ENCODE measurements around the gene CPNE7.

DNA sequence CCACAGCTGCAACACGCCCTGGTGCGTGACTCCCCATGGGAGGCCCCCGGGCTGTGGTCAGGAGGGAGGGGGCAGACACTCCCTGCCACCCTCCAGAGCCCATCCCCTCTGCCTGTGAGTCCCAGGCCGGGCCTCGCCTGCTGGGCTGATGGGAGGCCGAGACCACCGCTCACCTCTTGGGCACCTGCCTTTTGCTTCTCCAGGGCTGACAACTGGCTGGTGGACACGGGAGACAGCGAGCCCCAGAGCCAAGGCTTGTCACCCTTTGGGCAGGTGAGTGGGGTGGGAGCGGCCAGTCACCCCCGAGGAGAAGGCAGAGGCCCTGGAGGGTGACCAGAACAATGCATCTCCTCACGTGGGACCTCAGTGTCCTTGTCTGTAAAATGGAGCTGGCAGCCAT, 61.1 kb downstream of the CPNE7 start:
- no peak for TF ChIP-seq EZH2 (IDR thresholded peaks at IDR 0.05)
- TF ChIP-seq, protein P1, sequence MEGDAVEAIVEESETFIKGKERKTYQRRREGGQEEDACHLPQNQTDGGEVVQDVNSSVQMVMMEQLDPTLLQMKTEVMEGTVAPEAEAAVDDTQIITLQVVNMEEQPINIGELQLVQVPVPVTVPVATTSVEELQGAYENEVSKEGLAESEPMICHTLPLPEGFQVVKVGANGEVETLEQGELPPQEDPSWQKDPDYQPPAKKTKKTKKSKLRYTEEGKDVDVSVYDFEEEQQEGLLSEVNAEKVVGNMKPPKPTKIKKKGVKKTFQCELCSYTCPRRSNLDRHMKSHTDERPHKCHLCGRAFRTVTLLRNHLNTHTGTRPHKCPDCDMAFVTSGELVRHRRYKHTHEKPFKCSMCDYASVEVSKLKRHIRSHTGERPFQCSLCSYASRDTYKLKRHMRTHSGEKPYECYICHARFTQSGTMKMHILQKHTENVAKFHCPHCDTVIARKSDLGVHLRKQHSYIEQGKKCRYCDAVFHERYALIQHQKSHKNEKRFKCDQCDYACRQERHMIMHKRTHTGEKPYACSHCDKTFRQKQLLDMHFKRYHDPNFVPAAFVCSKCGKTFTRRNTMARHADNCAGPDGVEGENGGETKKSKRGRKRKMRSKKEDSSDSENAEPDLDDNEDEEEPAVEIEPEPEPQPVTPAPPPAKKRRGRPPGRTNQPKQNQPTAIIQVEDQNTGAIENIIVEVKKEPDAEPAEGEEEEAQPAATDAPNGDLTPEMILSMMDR (IDR thresholded peaks at IDR 0.05), result no peak
